GM19025 (cell line): ENCODE data around the gene PPP1R13L.

ENCODE experiments used
- ATAC-seq: cut with Tn5 transposase; IDR thresholded peaks from one replicate; pipeline ENCODE4 v1.9.1; 2021; ENCODE audit warnings: mild to moderate bottlenecking, low read depth, moderate library complexity; ENCODE audit not compliant: unreplicated experiment

Gene PPP1R13L

DNA sequence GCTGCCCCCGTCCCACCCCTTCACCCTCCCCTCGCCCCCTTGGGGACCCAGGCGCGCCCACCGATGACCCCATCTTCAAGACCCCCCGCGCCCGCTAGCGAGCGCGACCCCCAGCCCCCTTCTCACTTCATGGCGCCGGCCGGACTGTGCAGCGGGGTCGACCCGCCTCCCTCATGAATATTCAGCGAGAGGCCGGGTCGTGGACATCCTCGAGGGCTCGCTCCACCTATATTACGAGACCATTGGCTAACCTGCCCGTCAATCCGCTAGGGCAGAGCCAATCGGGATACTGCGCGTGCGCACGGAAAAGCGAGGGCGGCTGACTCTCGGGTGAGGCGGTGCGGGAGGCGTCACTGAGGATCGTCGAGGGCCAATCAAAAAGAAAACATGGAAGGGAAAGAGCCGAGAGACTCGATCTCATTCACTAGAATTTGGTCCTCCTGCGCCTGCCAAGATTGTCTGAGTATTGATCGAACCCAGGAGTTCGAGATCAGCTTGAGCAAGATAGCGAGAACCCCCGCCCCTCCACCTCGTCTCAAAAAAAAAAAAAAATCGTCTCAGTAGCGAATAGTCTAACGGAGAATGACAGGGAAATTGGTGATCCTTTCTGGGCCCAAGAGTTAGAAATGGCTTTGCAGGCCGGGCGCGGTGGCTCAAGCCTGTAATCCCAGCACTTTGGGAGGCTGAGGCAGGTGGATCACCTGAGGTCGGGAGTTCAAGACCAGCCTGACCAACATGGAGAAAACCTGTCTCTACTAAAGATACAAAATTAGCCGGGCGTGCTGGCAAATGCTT, 34.3 kb downstream of the PPP1R13L start, which contains the start of gene ERCC2:
Gene ERCC2, minus strand, starts transcription at position 164 of the 795 bp plus-strand sequence. Its CDS starts 33 bp downstream, at position 131.
- ATAC-seq = peak; percentile 97

DNA sequence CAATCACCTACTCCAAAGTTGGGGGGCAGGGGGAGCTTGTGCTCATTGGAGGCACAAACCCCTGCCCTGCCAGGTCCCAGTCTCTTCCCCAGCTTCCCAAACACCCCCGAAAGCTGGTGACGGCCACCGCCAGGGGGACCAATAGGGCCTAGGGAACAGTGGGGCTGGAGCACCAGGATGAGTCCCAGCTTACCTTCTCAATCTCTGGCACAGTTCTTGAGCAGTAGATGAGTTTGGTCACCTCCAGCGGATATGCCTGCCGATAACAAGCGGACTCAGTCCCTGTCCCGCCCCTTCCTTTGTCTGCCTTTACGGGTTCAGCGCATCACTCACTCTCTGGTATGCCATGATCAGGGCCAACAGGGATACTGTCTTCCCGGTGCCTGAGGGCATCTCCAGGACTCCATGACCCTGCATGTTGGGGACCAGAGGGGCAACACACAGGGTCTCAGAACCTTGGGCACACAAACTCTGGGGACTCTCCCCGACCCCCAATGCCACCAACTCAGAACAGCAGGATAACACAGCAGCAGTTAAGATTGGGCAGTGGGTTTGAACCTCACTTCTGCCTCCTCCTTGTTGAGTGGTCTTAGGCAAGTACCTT, 36.0 kb downstream of the PPP1R13L start:
- no peak for ATAC-seq

DNA sequence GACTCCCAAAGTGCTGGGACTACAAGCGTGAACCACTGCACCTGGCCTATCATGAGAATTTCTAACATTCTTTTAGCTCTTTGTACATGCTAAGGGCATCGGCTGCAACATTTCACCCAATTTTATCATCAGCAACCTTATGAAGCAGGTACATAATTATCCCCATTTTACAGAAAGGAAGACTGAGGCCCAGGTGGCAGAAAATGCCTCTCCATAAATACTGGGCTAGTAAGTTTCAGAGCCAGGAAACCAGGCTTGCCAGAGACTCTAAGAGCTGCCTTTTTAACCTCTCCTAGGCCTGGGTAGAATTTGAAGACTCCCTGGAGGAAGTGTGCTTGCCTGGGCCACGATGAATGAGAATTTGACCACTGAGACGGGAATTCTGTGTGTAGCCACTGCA, 36.7 kb downstream of the PPP1R13L start:
- ATAC-seq = no peak

DNA sequence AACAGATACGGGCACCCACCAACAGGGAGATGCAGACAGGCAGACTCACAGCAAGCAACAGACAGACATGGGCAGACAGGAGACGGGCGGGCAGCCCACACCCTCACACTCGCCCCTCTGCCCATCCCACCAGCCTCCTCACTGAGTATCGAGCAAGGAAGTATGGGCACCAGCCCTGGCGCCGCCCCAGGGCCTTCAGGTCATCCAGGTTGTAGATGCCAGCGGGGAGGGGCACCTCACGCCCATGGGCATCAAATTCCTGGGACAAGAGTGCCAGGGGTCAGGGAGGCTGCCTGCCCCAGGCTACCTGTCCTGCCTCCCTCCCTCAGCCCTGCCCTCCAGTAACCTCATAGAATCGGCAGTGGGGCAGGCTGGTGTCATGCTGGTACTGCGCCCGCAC, 40.2 kb downstream of the PPP1R13L start:
- ATAC-seq = no peak

DNA sequence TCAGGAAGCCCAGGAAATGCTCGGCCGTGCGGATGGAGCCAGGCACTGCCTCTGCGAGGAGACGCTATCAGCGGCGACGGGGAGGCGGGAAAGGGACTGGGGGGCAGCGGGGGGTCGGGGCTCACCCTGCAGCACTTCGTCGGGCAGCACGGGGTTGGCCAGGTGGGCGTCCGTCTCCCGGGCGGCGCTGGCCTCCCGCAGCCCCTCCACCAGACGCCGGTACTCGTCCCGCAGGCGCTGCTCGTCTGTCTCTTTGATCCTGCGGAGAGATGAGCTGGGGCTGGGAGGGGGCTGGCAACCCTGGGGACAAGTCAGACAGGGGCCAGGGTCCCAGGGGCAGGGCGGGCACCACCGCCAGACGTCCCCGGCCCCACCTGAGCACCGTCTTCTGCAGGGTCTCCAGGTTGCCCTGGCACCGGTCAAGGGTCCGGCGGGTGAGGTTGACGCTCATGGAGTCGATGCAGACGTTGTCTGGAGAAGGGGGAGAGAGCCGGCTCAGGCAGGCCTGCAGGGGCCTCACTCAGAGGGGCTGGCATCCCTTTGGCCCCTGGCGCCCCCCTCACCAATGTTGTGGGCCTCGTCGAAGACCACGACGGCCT, 40.9 kb downstream of the PPP1R13L start:
- ATAC-seq = no peak

DNA sequence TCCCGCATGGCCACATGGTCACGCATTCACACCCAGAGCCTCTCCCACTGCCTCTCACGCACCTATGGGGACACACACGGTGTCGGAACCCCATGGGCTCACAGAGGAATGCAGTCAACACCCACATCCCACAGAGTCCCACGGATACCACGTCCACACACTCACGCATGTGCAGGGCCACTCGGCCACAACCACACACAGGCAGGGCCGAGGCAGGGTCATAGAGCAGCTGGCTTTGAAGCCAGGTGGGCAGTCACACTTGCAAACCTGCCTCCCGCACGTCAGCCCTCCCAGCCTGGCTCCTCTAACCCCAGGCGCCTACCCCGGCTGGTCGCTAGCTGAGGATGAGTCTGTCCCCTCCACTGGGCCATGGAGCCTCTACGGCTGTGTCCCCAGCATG, 42.6 kb downstream of the PPP1R13L start:
- ATAC-seq = no peak

DNA sequence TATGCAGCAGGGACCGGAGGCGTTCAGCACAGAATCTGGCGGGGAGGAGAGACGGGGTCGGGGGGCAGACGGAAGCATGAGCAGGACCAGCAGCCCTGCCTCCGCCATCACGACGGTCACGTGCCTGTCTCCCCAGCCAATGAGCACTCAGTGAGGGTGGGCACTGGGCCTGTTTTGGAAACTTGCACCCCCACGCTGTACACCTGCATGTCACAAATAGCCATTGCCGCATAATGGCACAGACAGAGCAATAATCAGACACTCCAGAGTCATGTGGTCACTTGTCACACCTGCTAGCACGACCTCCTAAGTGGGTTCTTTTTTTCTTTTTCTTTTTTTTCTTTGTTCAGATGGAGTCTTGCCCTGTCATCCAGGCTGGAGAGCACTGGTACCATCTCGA, 43.3 kb downstream of the PPP1R13L start:
- no peak for ATAC-seq

DNA sequence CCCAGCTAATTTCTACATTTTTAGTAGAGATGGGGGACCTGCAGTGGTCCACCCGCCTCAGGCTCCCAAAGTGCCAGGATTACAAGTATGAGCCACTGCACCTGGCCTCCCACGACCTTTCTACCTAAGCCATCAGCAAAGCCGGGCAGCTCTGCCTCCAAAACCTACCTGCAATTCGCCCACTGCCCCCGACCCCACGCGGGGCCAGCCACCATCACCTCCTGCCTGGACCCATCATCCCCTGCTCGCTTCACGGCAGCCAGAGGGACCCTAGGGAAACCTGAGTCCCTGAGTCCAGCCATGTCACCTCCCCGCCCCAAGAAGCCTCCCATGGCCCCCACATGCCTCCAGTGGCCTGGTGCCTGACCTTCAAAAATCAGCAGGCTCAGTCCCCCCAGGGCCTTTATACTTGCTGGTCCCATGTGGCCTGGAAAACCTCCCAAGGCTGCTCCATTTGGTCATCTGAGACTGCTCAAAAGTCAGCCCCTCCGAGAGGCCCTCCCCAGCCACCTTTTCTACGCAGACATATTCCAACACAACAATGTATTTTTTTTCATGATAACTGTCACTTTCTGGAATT, 46.6 kb downstream of the PPP1R13L start:
- no peak for ATAC-seq

DNA sequence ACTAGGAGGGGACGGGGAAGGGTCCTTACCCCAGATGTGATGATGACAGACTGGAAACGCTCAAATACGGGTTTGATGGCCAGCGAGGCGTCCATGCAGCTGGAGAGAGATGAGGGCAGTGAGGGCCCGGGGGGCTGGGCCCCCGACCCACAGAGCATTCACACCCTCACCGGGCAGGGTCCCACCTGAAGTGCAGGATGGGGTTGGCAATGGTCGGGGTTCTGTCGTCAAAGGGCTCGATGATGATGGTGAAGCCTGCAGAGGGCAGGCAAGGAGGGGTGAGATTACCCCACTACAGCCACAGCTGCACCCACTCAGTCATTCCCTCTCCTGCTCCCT, 47.5 kb downstream of the PPP1R13L start:
- ATAC-seq = no peak

DNA sequence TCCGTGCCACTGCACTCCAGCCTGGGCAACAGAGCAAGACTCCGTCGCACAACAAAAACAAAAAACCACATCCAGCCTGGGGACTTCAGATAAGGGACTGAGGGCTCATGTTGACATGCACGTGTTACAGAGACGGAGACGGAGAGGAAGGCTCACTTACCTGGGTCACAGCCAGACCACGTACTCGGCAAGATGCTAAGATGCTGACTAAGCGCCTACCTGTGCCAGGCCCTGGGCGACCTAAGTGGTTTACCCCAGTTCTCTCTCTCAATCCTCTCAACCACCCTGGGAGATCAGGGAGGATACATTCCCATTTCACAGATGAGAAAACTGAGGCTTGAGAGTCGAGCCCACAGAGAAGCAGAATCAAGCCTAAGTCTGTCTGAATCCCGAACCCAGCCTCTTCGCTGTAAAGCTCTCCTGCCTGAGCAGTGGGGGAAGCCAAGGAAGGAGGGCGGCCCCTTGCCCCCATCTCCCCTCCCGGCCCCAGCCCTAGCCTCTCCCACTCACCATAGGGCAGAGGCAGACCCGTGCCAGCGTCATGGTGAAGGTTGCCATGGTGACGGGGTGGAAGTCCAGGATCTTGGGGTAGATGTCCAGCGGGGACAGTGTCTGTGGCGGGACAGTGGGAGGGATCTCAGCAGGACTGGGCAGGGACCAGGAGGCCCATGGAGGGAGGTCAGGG, 48.0 kb downstream of the PPP1R13L start:
- ATAC-seq = no peak

DNA sequence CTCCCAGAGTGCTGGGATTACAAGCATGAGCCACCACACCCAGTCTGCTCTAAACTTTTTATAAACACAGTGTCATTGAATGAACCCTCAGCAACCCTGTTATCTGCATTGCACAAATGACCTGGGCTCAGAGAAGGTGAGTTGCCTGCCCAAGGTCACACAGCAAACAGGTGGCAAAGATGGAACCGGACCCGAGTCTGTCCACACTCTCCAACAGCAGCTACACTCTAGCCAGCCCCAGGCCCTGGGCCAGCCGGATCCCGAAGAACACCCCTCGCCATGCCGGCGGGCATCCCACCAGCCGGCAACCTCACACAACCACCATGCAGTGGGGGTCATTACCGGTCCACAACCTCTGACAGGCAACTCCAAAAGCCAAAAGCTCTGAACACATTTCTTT, 49.0 kb downstream of the PPP1R13L start:
- no peak for ATAC-seq

DNA sequence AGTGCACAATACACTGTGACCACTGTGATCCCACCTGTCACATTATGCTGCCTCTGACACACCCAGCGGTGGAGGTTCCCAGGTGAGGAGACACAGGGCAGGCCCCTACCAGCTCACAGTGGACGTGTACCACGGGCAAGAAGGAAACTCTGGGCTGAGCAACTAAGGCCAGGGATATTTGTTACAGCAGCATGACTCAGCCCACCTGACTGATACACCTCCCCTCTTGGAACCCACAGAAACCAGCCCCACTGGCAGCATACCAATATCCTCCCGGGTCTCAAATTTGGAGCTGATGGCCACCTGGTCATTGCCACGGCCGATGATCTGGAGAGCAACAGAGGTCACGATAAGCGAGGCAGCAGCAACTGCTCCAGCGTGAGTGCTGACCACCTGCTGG, 49.5 kb downstream of the PPP1R13L start:
- ATAC-seq = no peak

DNA sequence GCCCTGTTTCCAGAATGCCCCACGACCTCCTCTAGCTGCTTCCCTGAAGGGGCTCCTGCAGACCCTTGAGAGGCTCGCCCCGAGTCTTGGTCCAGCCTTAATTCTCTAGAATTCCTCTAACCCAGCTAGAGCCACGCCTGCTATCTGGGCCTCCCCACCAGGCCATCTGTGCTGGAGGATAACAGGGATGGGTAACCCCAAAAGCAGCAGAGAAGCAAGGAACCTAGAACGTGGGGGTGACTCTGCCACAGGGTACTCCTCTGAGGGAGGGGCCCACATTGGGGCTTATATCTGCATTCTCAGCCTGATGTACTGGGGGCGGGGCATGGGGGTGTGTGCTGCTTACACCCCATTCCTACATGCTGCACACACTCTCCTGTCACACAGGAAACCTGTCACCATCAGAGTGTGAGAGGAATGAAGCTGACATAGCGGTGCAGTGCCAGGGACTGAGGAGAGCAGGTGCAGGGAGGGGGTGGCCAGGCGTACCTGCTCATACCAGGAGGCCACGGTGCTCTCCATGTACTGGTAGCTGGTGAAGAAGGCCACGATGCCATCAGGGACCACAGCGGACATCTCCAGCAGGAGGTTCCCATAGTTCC, 50.5 kb downstream of the PPP1R13L start:
- no peak for ATAC-seq

DNA sequence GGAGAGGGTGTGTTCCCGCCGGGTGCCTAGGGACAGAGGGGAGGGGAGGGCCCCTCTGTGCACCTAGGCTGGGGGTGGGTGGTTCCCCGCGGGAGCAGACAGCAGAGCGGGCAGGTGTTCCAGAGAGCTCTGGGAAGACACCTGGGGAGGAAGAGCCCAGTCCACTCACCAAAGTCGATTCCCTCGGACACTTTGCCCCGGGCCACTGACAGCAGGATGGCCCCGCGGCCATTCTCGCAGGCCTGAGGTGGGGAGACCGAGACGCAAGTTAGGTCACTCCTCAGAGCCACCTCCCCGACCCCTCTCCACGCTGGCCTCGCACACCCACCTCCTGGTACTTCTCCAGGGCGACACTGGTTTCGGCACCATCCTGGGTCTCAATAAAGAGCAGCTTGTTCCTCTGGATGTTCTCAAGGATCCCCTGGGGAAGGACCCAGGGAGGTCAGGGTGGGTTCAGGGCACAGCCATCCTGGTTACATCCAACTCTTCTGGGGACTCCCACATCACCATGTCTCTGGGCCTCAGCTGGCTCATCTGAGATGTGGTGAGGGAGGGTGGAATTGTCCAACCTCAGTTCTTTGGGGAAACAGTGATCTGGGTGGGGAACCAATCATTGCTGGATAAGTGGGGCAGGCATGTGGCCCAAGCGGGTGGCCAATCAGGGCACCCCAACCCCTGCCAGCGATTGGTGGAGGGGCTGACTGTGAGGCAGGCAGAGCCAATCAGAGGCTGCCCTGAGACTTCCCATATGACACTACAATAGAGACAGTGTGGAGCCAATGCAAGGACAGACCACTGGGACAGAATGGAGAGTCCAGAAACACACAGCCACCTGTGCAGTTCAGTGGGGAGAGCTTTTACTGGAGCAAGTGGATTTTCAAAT, 51.7 kb downstream of the PPP1R13L start:
- no peak for ATAC-seq

DNA sequence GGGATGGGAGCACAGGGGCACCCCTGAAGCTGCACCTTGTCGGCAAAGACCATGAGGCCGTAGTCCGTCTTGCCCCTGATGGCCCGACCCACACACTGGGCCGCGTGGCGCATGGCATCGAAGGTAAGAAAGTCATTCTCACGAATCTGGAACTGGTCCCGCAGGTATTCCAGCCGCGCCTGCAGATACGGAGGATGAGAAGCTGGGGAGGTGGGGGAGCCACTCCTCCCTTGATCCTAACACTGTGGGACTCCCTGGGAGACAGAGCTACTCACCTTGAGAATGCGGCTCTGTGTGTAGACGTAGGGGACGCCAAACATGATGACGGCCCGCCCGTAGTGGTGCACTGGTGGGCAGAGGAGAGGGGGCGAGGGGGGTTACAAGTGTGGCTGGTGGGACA, 52.4 kb downstream of the PPP1R13L start:
- ATAC-seq = no peak

DNA sequence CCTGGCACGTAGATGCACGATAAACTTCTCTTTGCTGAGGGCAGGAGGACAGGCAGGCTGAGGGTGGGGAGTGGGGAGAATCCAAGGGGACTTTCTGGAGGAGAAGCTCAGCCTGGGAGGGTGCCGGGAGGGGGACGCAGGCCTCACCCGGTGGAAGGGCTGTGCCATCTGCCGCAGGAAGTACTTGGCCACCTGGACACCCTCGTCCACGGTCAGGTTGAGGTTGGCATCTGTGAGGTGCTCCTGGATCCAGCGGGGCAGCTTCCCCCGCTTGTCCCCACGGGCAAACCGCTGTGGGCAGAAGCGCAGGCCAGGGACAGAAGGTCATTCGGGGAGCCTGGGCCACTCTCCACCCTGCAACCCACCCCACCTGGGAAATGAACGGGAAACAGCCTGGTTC, 52.8 kb downstream of the PPP1R13L start:
- ATAC-seq = no peak

DNA sequence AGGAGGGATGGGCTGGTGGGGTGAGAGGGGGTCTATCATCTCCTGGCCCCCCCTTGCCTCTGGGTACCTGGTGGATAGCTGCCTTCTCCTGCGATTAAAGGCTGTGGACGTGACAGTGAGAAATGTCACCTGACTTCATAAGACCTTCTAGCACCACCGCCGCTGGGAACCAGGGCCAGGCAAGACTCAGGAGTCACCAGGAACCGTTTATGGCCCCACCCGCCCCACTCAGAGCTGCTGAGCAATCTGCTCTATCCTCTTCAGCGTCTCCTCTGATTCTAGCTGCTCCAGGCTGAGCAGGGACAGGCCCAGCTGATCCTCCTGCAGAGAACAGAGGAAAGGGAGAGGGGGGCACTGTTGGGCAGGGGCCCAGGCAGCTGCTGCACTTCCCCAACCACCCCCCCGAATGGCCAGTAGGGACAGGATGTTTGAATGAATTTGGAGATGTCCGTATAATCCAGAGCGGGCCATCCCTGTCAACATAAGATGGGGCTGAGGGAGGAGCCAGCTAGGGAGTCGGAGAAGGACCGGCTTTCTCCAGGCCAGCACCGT, 53.4 kb downstream of the PPP1R13L start:
- no peak for ATAC-seq

DNA sequence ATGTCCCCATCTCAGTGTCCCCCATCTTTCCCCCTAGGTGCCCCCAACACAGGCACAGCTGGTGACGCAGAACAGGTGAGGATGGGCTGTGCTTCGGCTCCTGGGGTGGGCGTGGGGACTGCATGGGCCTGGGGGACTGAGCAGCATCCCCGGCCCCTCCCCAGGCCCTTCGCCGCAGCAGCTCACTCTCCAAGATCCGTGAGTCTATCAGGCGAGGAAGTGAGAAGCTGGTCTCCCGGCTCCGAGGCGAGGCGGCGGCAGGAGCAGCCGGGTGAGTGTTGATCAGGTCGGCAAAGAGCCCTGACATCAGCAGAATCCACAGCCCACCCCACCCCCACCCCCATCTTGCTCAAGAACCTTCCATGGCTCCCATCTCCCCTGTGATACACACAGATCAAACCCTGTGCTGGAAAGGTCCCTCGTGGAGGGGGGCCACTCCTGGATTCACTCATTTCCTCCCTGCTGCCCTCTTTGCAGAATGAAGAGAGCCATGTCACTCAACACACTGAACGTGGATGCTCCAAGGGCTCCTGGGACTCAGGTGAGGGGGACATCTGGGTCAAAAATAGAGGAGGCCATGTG, 54.3 kb downstream of the PPP1R13L start:
- no peak for ATAC-seq

DNA sequence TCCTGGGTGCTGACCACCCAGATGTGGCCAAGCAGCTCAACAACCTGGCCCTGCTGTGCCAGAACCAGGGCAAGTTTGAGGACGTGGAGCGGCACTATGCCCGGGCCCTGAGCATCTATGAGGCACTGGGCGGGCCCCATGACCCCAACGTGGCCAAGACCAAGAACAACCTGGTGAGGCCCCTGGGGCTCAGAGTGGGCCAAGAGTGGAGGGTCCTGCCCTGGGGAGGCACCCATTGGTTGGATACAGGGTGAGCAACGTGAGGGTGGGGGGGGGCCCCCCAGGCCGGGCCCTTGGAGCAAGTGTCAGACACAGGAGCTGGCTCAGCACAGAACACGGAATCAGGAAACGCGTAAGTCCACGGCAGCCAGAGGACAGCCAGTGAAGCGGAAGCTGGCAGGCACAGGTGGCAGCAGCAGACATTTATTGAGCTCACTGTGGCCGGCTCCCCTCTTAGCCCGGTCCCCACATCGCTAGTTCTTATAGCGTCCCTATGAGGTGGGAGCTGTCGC, 55.4 kb downstream of the PPP1R13L start:
- ATAC-seq = no peak
